Stimulated activated CD4-positive, alpha-beta T cell treated with anti-CD3 and anti-CD28 coated beads, Interleukin-2, amount 100 ng/mL, for 48 hours (primary cell): Measurements from ENCODE around the gene MAPK6.
"Not testable (repeated sequence)": the region's sequence is repeated elsewhere in the genome, so short reads cannot be mapped to it uniquely, and the experiment has no call there.

ENCODE experiments used
- DNase-seq, 2 donors: peaks; one replicate each; pipeline ENCODE4 v3.0.0-alpha.2; 2020

Gene MAPK6

GRCh38 chr15:52083603-52084002 lies 64.6 kb downstream of the MAPK6 start:
- DNase-seq = no peak

GRCh38 chr15:52085299-52085698 lies 66.3 kb downstream of the MAPK6 start:
- no peak for DNase-seq

GRCh38 chr15:52086011-52086786 lies 67.2 kb downstream of the MAPK6 start:
- no peak for DNase-seq

- no peak for DNase-seq
Observed at GRCh38 chr15:52090193-52090592, 71.2 kb downstream of the MAPK6 start.

GRCh38 chr15:52093167-52093538 lies 74.1 kb downstream of the MAPK6 start:
- DNase-seq = no peak

GRCh38 chr15:52093539-52094510 lies 74.8 kb downstream of the MAPK6 start:
- no peak for DNase-seq

- DNase-seq = no peak
Observed at GRCh38 chr15:52094811-52095584, 76.0 kb downstream of the MAPK6 start.

DNA sequence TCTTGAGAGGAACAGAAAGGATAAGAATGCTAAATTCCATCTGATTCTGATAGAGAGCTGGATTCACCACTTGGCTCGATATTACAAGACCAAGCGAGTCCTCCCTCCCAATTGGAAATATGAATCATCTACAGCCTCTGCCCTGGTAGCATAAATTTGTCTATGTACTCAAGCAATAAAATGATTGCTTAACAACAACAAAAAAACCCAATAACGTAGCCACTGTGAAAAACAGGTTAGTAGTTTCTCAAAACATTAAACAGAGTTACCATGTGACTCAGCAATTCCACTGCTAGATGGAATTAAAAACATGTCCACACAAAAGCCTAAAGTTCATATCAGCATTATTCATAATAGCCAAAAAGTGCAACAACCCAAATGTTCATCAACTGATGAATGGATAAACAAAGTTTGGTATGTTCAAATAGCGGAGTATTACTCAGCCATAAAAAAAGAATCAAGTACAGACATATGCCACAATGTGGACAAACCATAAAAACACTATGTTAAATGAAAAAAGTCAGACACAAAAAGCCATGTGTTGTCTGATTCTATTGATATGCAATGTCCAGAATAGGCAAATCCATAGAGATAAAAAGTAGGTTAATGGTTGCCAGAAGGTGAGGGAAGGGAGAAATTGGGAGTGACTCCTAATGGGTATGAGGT lies 76.7 kb downstream of the MAPK6 start:
- DNase-seq = no peak

- DNase-seq = not testable (repeated sequence)
Observed at GRCh38 chr15:52096536-52096935, 77.5 kb downstream of the MAPK6 start.

- no peak for DNase-seq
Observed at GRCh38 chr15:52097180-52097579, 78.2 kb downstream of the MAPK6 start.

GRCh38 chr15:52098323-52098722 lies 79.3 kb downstream of the MAPK6 start:
- DNase-seq = no peak

DNA sequence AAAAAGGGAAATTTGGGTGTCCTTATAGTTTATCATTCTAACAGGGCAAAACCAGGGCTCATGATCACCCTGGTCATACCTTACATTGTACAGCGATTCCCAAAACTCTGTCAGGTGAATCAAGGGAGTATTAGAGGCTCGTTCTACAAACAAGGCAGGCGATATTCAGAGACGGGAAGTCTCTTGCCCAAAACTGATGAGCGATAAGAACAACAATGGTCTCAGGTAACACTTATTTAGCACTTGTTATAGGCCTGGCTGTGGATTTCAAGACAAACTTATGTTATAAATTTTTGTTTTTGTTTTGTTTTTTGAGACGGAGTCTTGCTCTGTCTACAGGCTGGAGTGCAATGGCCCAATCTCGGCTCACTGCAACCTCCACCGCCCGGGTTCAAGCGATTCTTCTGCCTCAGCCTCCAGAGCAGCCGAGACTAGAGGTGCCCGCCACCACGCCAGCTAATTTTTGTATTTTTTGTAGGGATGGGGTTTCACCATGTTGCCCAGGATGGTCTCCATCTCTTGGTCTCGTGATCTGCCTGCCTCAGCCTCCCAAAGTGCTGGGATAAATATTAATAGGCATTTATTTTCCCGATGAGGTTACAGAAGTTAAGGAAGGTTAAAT lies 80.7 kb downstream of the MAPK6 start:
- no peak for DNase-seq

- DNase-seq = no peak
Observed at GRCh38 chr15:52100807-52101442, 81.9 kb downstream of the MAPK6 start.

DNA sequence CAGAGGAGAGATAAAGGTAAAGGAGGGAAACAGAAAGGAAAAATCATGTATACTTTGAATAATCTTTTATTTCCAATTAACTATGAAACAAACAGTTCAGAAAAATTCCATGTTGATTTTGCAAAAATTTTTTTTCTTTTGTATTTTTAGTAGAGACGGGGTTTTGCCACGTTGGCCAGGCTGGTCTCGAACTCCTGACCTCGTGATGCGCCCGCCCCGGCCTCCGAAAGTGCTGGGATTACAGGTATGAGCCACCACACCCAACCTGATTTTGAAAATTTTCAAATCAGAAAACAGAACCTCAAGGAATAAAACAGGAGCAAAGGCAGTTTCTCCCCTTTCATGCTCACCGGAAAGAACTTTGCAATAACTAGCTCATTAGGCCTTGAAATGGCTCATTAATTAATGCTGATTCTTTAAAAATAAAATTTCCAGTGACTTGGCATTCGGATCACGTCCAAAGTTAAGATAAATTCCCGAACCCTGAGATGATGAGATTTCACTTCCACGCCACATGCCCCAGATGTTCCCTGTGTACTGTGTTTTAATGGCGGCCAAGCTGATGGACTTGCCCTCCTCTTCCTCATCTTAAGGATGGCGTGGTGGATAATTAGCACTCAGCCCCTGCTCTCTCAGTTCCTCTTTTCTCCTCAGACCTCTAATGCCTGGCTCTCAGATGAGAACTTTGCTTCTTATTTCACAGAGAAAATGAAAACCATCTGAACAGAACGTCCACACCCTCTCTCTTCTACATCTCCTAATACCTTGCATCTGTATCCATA lies 82.7 kb downstream of the MAPK6 start:
- DNase-seq = no peak

GRCh38 chr15:52102463-52102862 lies 83.4 kb downstream of the MAPK6 start:
- no peak for DNase-seq

DNA sequence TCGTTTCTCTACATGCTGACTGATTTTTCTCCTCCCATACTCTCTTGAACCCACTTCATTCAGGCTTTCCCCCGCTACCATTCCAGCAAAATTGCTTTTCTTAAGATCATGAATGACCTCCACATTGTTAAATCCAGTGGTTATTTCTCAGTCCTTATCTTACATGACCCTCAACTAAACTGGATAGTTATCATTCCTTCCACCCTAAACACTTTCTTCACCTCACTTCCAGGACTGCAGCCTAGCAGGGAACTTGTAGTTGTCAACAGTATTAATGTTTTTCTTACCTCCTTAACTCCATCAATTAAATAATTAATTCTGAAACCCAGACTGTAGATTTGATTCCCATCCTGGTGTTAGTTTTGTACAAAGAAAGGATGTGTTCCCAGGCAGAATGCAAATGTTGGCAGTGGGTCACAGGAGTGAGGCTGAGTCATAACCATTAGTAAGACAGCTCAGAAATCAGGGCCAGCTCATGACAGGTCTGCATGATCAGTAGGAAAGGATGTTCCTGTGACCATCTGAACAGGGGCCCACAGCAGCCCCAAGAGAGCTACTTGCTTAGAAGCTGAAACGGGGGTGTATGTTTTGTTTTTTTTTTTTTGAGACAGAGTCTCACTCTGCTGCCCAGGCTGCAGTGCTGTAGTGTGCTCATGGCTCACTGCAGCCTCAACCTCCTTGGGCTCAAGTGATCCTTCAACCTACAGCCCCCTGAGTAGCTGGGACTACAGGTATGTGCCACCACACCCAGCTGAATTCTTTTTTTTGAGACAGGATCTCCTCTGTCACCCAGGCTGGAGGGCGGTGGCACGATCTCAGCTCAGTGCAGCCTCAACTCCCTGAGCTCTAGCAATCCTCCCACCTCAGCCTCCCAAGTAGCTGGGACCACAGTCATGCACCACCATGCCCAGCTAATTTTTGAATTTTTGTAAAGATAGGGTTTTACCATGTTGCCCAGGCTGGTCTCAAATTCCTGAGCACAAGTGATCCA lies 84.5 kb downstream of the MAPK6 start:
- DNase-seq = no peak

DNA sequence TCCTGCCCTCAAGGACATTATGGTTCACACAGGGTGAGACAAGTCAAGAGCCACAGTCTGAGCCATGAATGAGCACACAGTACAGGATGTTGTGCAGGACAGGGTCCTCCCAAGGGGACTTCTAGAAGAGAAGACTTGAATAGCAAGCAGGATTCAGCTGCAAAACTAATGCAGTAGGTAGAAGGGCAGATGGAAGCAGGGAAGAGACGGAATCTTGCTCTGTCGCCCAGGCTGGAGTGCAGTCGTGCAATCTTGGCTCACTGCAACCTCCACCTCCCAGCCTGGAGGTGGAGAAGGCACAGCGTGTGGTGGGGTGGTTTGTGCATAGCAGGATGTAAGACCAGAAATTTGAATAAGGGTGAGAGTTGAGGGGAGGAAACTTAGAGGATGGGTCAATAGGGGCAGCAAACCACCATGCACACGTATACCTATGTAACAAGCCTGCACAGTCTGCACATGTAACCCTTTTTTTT lies 85.5 kb downstream of the MAPK6 start:
- no peak for DNase-seq

GRCh38 chr15:52105846-52106245 lies 86.8 kb downstream of the MAPK6 start:
- DNase-seq = no peak

GRCh38 chr15:52106641-52107040 lies 87.6 kb downstream of the MAPK6 start:
- no peak for DNase-seq
